ENCODE results near the gene RPS6KB2.
A peak's percentile ranks its signal among the peaks of the same experiment; 100 is the strongest.

RPS6KB2 gene

GRCh38 chr11:67384851-67385366 is 43.4 kb upstream of the RPS6KB2 start:
- Histone ChIP-seq H3K4me3 (replicated peaks; ENCODE audit: insufficient read depth, low read length) (no peak overlapping the region), H3K27ac (replicated peaks) (no peak overlapping the region), H3K27me3 (ENCODE audit: insufficient read depth, poor library complexity, severe bottlenecking) (no peaks in the 10 kb centered on the region)
- no peak for DNase-seq (ENCODE audit: low read depth in 1 of 2, low spot score in 1 of 2)
- TF ChIP-seq POLR2AphosphoS5 (IDR thresholded peaks at IDR 0.05; ENCODE audit: low read depth) (no peak), CTCF (IDR thresholded peaks at IDR 0.05; ENCODE audit: insufficient read depth, low read length) (no peak), REST (IDR thresholded peaks at IDR 0.05; ENCODE audit: insufficient replicate concordance, low read depth) (no peak), SPI1 (IDR thresholded peaks at IDR 0.05; ENCODE audit: borderline replicate concordance, low read depth) (no peak), GABPA (IDR thresholded peaks at IDR 0.05; ENCODE audit: low read depth) (no peak)

- Histone ChIP-seq H3K27me3 (ENCODE audit: insufficient read depth, poor library complexity, severe bottlenecking) (no peaks in the 10 kb centered on the region), H3K4me3 (replicated peaks; ENCODE audit: insufficient read depth, low read length) (no peak overlapping the region), H3K27ac (replicated peaks) (no peak overlapping the region)
- no peak for TF ChIP-seq POLR2AphosphoS5 (IDR thresholded peaks at IDR 0.05; ENCODE audit: low read depth)
- TF ChIP-seq SPI1 (IDR thresholded peaks at IDR 0.05; ENCODE audit: borderline replicate concordance, low read depth): no peak
- no peak for TF ChIP-seq CTCF (IDR thresholded peaks at IDR 0.05; ENCODE audit: insufficient read depth, low read length)
- no peak for TF ChIP-seq REST (IDR thresholded peaks at IDR 0.05; ENCODE audit: insufficient replicate concordance, low read depth)
- TF ChIP-seq GABPA (IDR thresholded peaks at IDR 0.05; ENCODE audit: low read depth): no peak
- peak in 1 of 2 experiments; percentile 60 for DNase-seq (ENCODE audit: low read depth in 1 of 2, low spot score in 1 of 2)
Observed at GRCh38 chr11:67387069-67387468, 41.2 kb upstream of the RPS6KB2 start.

GRCh38 chr11:67387518-67387917 is 40.8 kb upstream of the RPS6KB2 start:
- TF ChIP-seq GABPA (IDR thresholded peaks at IDR 0.05; ENCODE audit: low read depth) (no peak), REST (IDR thresholded peaks at IDR 0.05; ENCODE audit: insufficient replicate concordance, low read depth) (no peak), POLR2AphosphoS5 (IDR thresholded peaks at IDR 0.05; ENCODE audit: low read depth) (no peak), CTCF (IDR thresholded peaks at IDR 0.05; ENCODE audit: insufficient read depth, low read length) (no peak), SPI1 (IDR thresholded peaks at IDR 0.05; ENCODE audit: borderline replicate concordance, low read depth) (no peak)
- no peak for DNase-seq (ENCODE audit: low read depth in 1 of 2, low spot score in 1 of 2)
- Histone ChIP-seq H3K27ac (replicated peaks) (no peak overlapping the region), H3K4me3 (replicated peaks; ENCODE audit: insufficient read depth, low read length) (no peak overlapping the region), H3K27me3 (ENCODE audit: insufficient read depth, poor library complexity, severe bottlenecking) (no peaks in the 10 kb centered on the region)

All from HL-60 (cell line).